ENCODE measurements around the gene TMTC1. TPM values are rescaled to one million over a fixed set of nuclear protein-coding genes. Genes with fewer than 3 reads are reported as not detected.

The TMTC1 gene
- total RNA-seq, 4 donors from 2014 or later = 83.9 to 169 (median 96.9) TPM

GRCh38 chr12:29608581-29608980, 175.2 kb downstream of the TMTC1 start:
- ATAC-seq (ENCODE audit: low FRiP score) = no peak

GRCh38 chr12:29599381-29599780, 184.4 kb downstream of the TMTC1 start:
- DNase-seq (ENCODE audit: low spot score) (no peak), ATAC-seq (ENCODE audit: low FRiP score) (no peak)
- TF ChIP-seq CTCF (IDR thresholded peaks at IDR 0.05) = no peak

More at GRCh38 chr12:29608581-29608980, 175.2 kb downstream of the TMTC1 start:
- DNase-seq (ENCODE audit: low spot score) = no peak
- TF ChIP-seq CTCF (IDR thresholded peaks at IDR 0.05) = no peak

- ATAC-seq (ENCODE audit: low FRiP score) (no peak), DNase-seq (ENCODE audit: low spot score) (no peak)
- TF ChIP-seq CTCF (IDR thresholded peaks at IDR 0.05) = no peak
Observed at GRCh38 chr12:29595071-29595755, 188.5 kb downstream of the TMTC1 start.

GRCh38 chr12:29593001-29593400, 190.7 kb downstream of the TMTC1 start:
- no peak for DNase-seq (ENCODE audit: low spot score)
- no peak for ATAC-seq (ENCODE audit: low FRiP score)
- TF ChIP-seq CTCF (IDR thresholded peaks at IDR 0.05) = no peak

- ATAC-seq (ENCODE audit: low FRiP score) = no peak
- TF ChIP-seq CTCF (IDR thresholded peaks at IDR 0.05) = no peak
- DNase-seq (ENCODE audit: low spot score) = no peak
Observed at GRCh38 chr12:29591140-29592020, 192.4 kb downstream of the TMTC1 start.

- no peak for TF ChIP-seq CTCF (IDR thresholded peaks at IDR 0.05)
- DNase-seq (ENCODE audit: low spot score) (no peak), ATAC-seq (ENCODE audit: low FRiP score) (no peak)
Observed at GRCh38 chr12:29589851-29590250, 193.9 kb downstream of the TMTC1 start.

Data from omental fat pad (tissue), 4 donors.